ENCODE measurements around the gene ANXA2. TPM values are rescaled to one million over a fixed set of nuclear protein-coding genes. Genes with fewer than 3 reads are reported as not detected.
"Not testable (repeated sequence)": the region's sequence is repeated elsewhere in the genome, so short reads cannot be mapped to it uniquely, and the experiment has no call there.

ANXA2 gene
- total and polyA plus RNA-seq, 2 donors: 299 to 623 TPM

- no peaks in the 10 kb centered on the region for H3K9me3 ChIP-seq (ENCODE audit: control insufficient read depth in 2 of 2, insufficient read depth in 1 of 2, low read length in 1 of 2)
- no peak overlapping the region for H3K27ac ChIP-seq (ENCODE audit: low read depth in 1 of 2, low read length in 1 of 2)
- no peaks in the 10 kb centered on the region for H3K4me1 ChIP-seq (ENCODE audit: control insufficient read depth in 2 of 2, insufficient read depth in 2 of 2, low read length in 2 of 2)
- no peaks in the 10 kb centered on the region for H3K27me3 ChIP-seq (ENCODE audit: control insufficient read depth in 2 of 2, insufficient read depth in 1 of 2, low read length in 1 of 2)
- DNase-seq (ENCODE audit: low read depth in 6 of 9, low spot score in 9 of 9): no peak
- no peak overlapping the region for H3K4me3 ChIP-seq (ENCODE audit: low read length in 2 of 2)
- WGBS: 94% methylated on average over 9 of the region's 9 CpGs
- no peaks in the 10 kb centered on the region for H3K36me3 ChIP-seq (ENCODE audit: control insufficient read depth in 2 of 2, insufficient read depth in 2 of 2, low read length in 1 of 2)
Observed at GRCh38 chr15:60340207-60340921, 57.4 kb downstream of the ANXA2 start.

- Histone ChIP-seq H3K36me3 (ENCODE audit: control insufficient read depth in 2 of 2, insufficient read depth in 2 of 2, low read length in 1 of 2) (no peaks in the 10 kb centered on the region), H3K9me3 (ENCODE audit: control insufficient read depth in 2 of 2, insufficient read depth in 1 of 2, low read length in 1 of 2) (no peaks in the 10 kb centered on the region), H3K27me3 (ENCODE audit: control insufficient read depth in 2 of 2, insufficient read depth in 1 of 2, low read length in 1 of 2) (no peaks in the 10 kb centered on the region), H3K4me3 (ENCODE audit: low read length in 2 of 2) (no peak overlapping the region), H3K4me1 (ENCODE audit: control insufficient read depth in 2 of 2, insufficient read depth in 2 of 2, low read length in 2 of 2) (no peaks in the 10 kb centered on the region), H3K27ac (ENCODE audit: low read depth in 1 of 2, low read length in 1 of 2) (no peak overlapping the region)
- DNase-seq (ENCODE audit: low read depth in 6 of 9, low spot score in 9 of 9): no peak
- 96% methylated on average over 9 of the region's 9 CpGs for WGBS
Observed at GRCh38 chr15:60339236-60339635, 58.5 kb downstream of the ANXA2 start.

GRCh38 chr15:60338810-60339209 is 59.0 kb downstream of the ANXA2 start:
- WGBS: 87% methylated on average over 3 of the region's 3 CpGs
- no peak for DNase-seq (ENCODE audit: low read depth in 6 of 9, low spot score in 9 of 9)
- H3K9me3 ChIP-seq (ENCODE audit: control insufficient read depth in 2 of 2, insufficient read depth in 1 of 2, low read length in 1 of 2): no peaks in the 10 kb centered on the region
- no peaks in the 10 kb centered on the region for H3K4me1 ChIP-seq (ENCODE audit: control insufficient read depth in 2 of 2, insufficient read depth in 2 of 2, low read length in 2 of 2)
- H3K4me3 ChIP-seq (ENCODE audit: low read length in 2 of 2): no peak overlapping the region
- H3K27me3 ChIP-seq (ENCODE audit: control insufficient read depth in 2 of 2, insufficient read depth in 1 of 2, low read length in 1 of 2): no peaks in the 10 kb centered on the region
- H3K36me3 ChIP-seq (ENCODE audit: control insufficient read depth in 2 of 2, insufficient read depth in 2 of 2, low read length in 1 of 2): no peaks in the 10 kb centered on the region
- H3K27ac ChIP-seq (ENCODE audit: low read depth in 1 of 2, low read length in 1 of 2): no peak overlapping the region

- DNase-seq (ENCODE audit: low read depth in 6 of 9, low spot score in 9 of 9): no peak
- Histone ChIP-seq H3K4me3 (ENCODE audit: low read length in 2 of 2) (no peak overlapping the region), H3K9me3 (ENCODE audit: control insufficient read depth in 2 of 2, insufficient read depth in 1 of 2, low read length in 1 of 2) (no peaks in the 10 kb centered on the region), H3K4me1 (ENCODE audit: control insufficient read depth in 2 of 2, insufficient read depth in 2 of 2, low read length in 2 of 2) (no peaks in the 10 kb centered on the region), H3K27me3 (ENCODE audit: control insufficient read depth in 2 of 2, insufficient read depth in 1 of 2, low read length in 1 of 2) (no peaks in the 10 kb centered on the region), H3K36me3 (ENCODE audit: control insufficient read depth in 2 of 2, insufficient read depth in 2 of 2, low read length in 1 of 2) (no peaks in the 10 kb centered on the region), H3K27ac (ENCODE audit: low read depth in 1 of 2, low read length in 1 of 2) (no peak overlapping the region)
- 91% methylated on average over 4 of the region's 4 CpGs for WGBS
Observed at GRCh38 chr15:60337076-60337475, 60.7 kb downstream of the ANXA2 start.

- 97% methylated on average over 4 of the region's 4 CpGs for WGBS
- not testable (repeated sequence) for H3K4me1 ChIP-seq (ENCODE audit: control insufficient read depth in 2 of 2, insufficient read depth in 2 of 2, low read length in 2 of 2); H3K9me3 ChIP-seq (ENCODE audit: control insufficient read depth in 2 of 2, insufficient read depth in 1 of 2, low read length in 1 of 2); H3K4me3 ChIP-seq (ENCODE audit: low read length in 2 of 2); H3K27ac ChIP-seq (ENCODE audit: low read depth in 1 of 2, low read length in 1 of 2); DNase-seq (ENCODE audit: low read depth in 6 of 9, low spot score in 9 of 9); H3K36me3 ChIP-seq (ENCODE audit: control insufficient read depth in 2 of 2, insufficient read depth in 2 of 2, low read length in 1 of 2); H3K27me3 ChIP-seq (ENCODE audit: control insufficient read depth in 2 of 2, insufficient read depth in 1 of 2, low read length in 1 of 2)
Observed at GRCh38 chr15:60335296-60335695, 62.5 kb downstream of the ANXA2 start.

GRCh38 chr15:60328852-60329443 is 68.8 kb downstream of the ANXA2 start:
- Histone ChIP-seq H3K4me1 (ENCODE audit: control insufficient read depth in 2 of 2, insufficient read depth in 2 of 2, low read length in 2 of 2) (no peaks in the 10 kb centered on the region), H3K27ac (ENCODE audit: low read depth in 1 of 2, low read length in 1 of 2) (no peak overlapping the region), H3K36me3 (ENCODE audit: control insufficient read depth in 2 of 2, insufficient read depth in 2 of 2, low read length in 1 of 2) (no peaks in the 10 kb centered on the region), H3K4me3 (ENCODE audit: low read length in 2 of 2) (no peak overlapping the region), H3K9me3 (ENCODE audit: control insufficient read depth in 2 of 2, insufficient read depth in 1 of 2, low read length in 1 of 2) (no peaks in the 10 kb centered on the region), H3K27me3 (ENCODE audit: control insufficient read depth in 2 of 2, insufficient read depth in 1 of 2, low read length in 1 of 2) (peaks cover 0 to 4% of the 10 kb centered on the region in 2 donors)
- DNase-seq (ENCODE audit: low read depth in 6 of 9, low spot score in 9 of 9): peak in 6 of 9 donors; percentile 8 to 39 (median 10)
- 24% methylated on average over 7 of the region's 7 CpGs for WGBS

- no peaks in the 10 kb centered on the region for H3K9me3 ChIP-seq (ENCODE audit: control insufficient read depth in 2 of 2, insufficient read depth in 1 of 2, low read length in 1 of 2)
- no peaks in the 10 kb centered on the region for H3K4me1 ChIP-seq (ENCODE audit: control insufficient read depth in 2 of 2, insufficient read depth in 2 of 2, low read length in 2 of 2)
- H3K4me3 ChIP-seq (ENCODE audit: low read length in 2 of 2): no peak overlapping the region
- H3K27me3 ChIP-seq (ENCODE audit: control insufficient read depth in 2 of 2, insufficient read depth in 1 of 2, low read length in 1 of 2): peaks cover 0 to 4% of the 10 kb centered on the region in 2 donors
- no peaks in the 10 kb centered on the region for H3K36me3 ChIP-seq (ENCODE audit: control insufficient read depth in 2 of 2, insufficient read depth in 2 of 2, low read length in 1 of 2)
- no peak overlapping the region for H3K27ac ChIP-seq (ENCODE audit: low read depth in 1 of 2, low read length in 1 of 2)
- peak; percentile 23 to 82 (median 53) for DNase-seq (ENCODE audit: low read depth in 6 of 9, low spot score in 9 of 9)
- WGBS: 22% methylated on average over 5 of the region's 5 CpGs
Observed at GRCh38 chr15:60326824-60327654, 70.7 kb downstream of the ANXA2 start.

GRCh38 chr15:60326343-60326742 is 71.4 kb downstream of the ANXA2 start:
- WGBS: 56% methylated on average over 6 of the region's 6 CpGs
- H3K27me3 ChIP-seq (ENCODE audit: control insufficient read depth in 2 of 2, insufficient read depth in 1 of 2, low read length in 1 of 2): peaks cover 0 to 4% of the 10 kb centered on the region in 2 donors

GRCh38 chr15:60325905-60326304 is 71.9 kb downstream of the ANXA2 start:
- peaks cover 0 to 4% of the 10 kb centered on the region in 2 donors for H3K27me3 ChIP-seq (ENCODE audit: control insufficient read depth in 2 of 2, insufficient read depth in 1 of 2, low read length in 1 of 2)

More at GRCh38 chr15:60326343-60326742, 71.4 kb downstream of the ANXA2 start:
- H3K4me3 ChIP-seq (ENCODE audit: low read length in 2 of 2): no peak overlapping the region
- H3K27ac ChIP-seq (ENCODE audit: low read depth in 1 of 2, low read length in 1 of 2): no peak overlapping the region
- H3K4me1 ChIP-seq (ENCODE audit: control insufficient read depth in 2 of 2, insufficient read depth in 2 of 2, low read length in 2 of 2): no peaks in the 10 kb centered on the region
- no peak for DNase-seq (ENCODE audit: low read depth in 6 of 9, low spot score in 9 of 9)
- H3K9me3 ChIP-seq (ENCODE audit: control insufficient read depth in 2 of 2, insufficient read depth in 1 of 2, low read length in 1 of 2): no peaks in the 10 kb centered on the region
- H3K36me3 ChIP-seq (ENCODE audit: control insufficient read depth in 2 of 2, insufficient read depth in 2 of 2, low read length in 1 of 2): no peaks in the 10 kb centered on the region

More at GRCh38 chr15:60325905-60326304, 71.9 kb downstream of the ANXA2 start:
- 90% methylated on average over 6 of the region's 6 CpGs for WGBS
- no peak overlapping the region for H3K27ac ChIP-seq (ENCODE audit: low read depth in 1 of 2, low read length in 1 of 2)
- H3K36me3 ChIP-seq (ENCODE audit: control insufficient read depth in 2 of 2, insufficient read depth in 2 of 2, low read length in 1 of 2): no peaks in the 10 kb centered on the region
- no peaks in the 10 kb centered on the region for H3K4me1 ChIP-seq (ENCODE audit: control insufficient read depth in 2 of 2, insufficient read depth in 2 of 2, low read length in 2 of 2)
- no peak overlapping the region for H3K4me3 ChIP-seq (ENCODE audit: low read length in 2 of 2)
- no peaks in the 10 kb centered on the region for H3K9me3 ChIP-seq (ENCODE audit: control insufficient read depth in 2 of 2, insufficient read depth in 1 of 2, low read length in 1 of 2)
- DNase-seq (ENCODE audit: low read depth in 6 of 9, low spot score in 9 of 9): no peak
